Stimulated activated CD4-positive, alpha-beta T cell treated with anti-CD3 and anti-CD28 coated beads, Interleukin-1b, Interleukin-23, amount 100 ng/mL, for 1 hour (primary cell): ENCODE data around the gene ISOC2.
"Not testable (repeated sequence)": the region's sequence is repeated elsewhere in the genome, so short reads cannot be mapped to it uniquely, and the experiment has no call there.

Experiments
- DNase-seq, 2 donors: peaks; one replicate each; pipeline ENCODE4 v3.0.0-alpha.2; 2020; ENCODE audit warnings: low read depth in 2 of 2

ISOC2 gene

GRCh38 chr19:55407800-55408532 lies 53.5 kb downstream of the ISOC2 start:
- peak; percentile 90 to 94 for DNase-seq

GRCh38 chr19:55407550-55407799 lies 54.0 kb downstream of the ISOC2 start, which contains the start of gene UBE2S:
Gene UBE2S (minus strand): TSS chr19:55407788. CDS start chr19:55407589, 199 bp downstream.
- DNase-seq, result not testable (repeated sequence)

- DNase-seq, result no peak
Observed at GRCh38 chr19:55406826-55407549, 54.5 kb downstream of the ISOC2 start.

GRCh38 chr19:55406091-55406825 lies 55.2 kb downstream of the ISOC2 start:
- DNase-seq, result no peak

- DNase-seq, result no peak
Observed at GRCh38 chr19:55405638-55406037, 55.8 kb downstream of the ISOC2 start.
